Prostate gland (tissue), 2 donors: ENCODE results near the gene POU2AF1. TPM values are rescaled to one million over a fixed set of nuclear protein-coding genes. Genes with fewer than 3 reads are reported as not detected.

Source experiments
- DNase-seq: peaks from one replicate; pipeline ENCODE4 v3.0.0-alpha.2; 2019; ENCODE audit warnings: low spot score
- H3K27ac ChIP-seq, 2 donors: fragments of 200-600 bp; sonication (generic); 2 replicates each; pipeline ENCODE4 v1.5.1; 2017 to 2019
- H3K27me3 ChIP-seq: fragments of 200-600 bp; sonication (generic); replicated peaks from 2 replicates; pipeline ENCODE4 v1.5.1; 2019; ENCODE audit not compliant: insufficient read depth
- H3K36me3 ChIP-seq, 2 donors: fragments of 200-600 bp; sonication (generic); 1 replicate in 1 of 2; 2 replicates in 1 of 2; pipeline versions ENCODE4 v1.5.1 to v1.8.1; 2017 to 2019
- H3K4me1 ChIP-seq: fragments of 200-600 bp; sonication (generic); replicated peaks from 2 replicates; pipeline ENCODE4 v1.5.1; 2019
- H3K4me3 ChIP-seq, 2 donors: fragments of 200-600 bp; sonication (generic); 2 replicates each; pipeline ENCODE4 v1.5.1; 2017 to 2019
- H3K9me3 ChIP-seq: fragments of 200-600 bp; sonication (generic); 2 replicates; pipeline ENCODE4 v1.5.1; 2017
- CTCF ChIP-seq, 4 experiments: fragments of 200-600 bp in 2 of 4; fragments of 450-650 bp in 2 of 4; sonication (generic) in 2 of 4; IDR thresholded peaks; 1 replicate in 3 of 4; 2 replicates in 1 of 4; pipeline ENCODE4 v1.5.1; 2016 to 2019; ENCODE audit warnings: antibody characterized with exemption in 4 of 4, mild to moderate bottlenecking in 2 of 4, moderate library complexity in 2 of 4
- POLR2A ChIP-seq: fragments of 450-650 bp; IDR thresholded peaks from one replicate; pipeline ENCODE4 v1.6.1; 2016; ENCODE audit warnings: antibody characterized with exemption, mild to moderate bottlenecking
- POLR2AphosphoS5 ChIP-seq: sonication (generic); formaldehyde crosslinking; IDR thresholded peaks from one replicate; pipeline ENCODE4 v1.6.1; 2017; ENCODE audit warnings: antibody characterized with exemption
- WGBS: methylation state at CpG from one replicate; pipeline ENCODE4 v1.1.5; 2018; 5-methylcytosine and 5-hydroxymethylcytosine counted together
- intact Hi-C: fragments of 100-400 bp; cut with DNase I; formaldehyde crosslinking; loops from one replicate; pipeline ENCODE4 v1.14.2; 2022
- total RNA-seq, 2 donors: library from RNA; depleted of rRNA; stranded (reverse); fragments of >200 nt; gene quantifications; one replicate each; pipeline ENCODE4 v1.1.0, GENCODE V29; 2016

POU2AF1 gene
- total RNA-seq, 2 donors from 2014 or later, result 0.74 to 1.5 TPM

GRCh38 chr11:111339758-111340388, 39.2 kb downstream of the POU2AF1 start:
- no peaks in the 10 kb centered on the region for H3K36me3 ChIP-seq
- H3K9me3 ChIP-seq, result no peaks in the 10 kb centered on the region
- DNase-seq, result no peak
- H3K27ac ChIP-seq, result no peak overlapping the region
- intact Hi-C loops, result no loop called here
- peaks cover 8% of the 10 kb centered on the region for H3K4me1 ChIP-seq
- no peaks in the 10 kb centered on the region for H3K27me3 ChIP-seq
- TF ChIP-seq CTCF (IDR thresholded peaks at IDR 0.05) (no peak), POLR2AphosphoS5 (no peak), POLR2A (no peak)
- no peak overlapping the region for H3K4me3 ChIP-seq

GRCh38 chr11:111336582-111337256, 42.4 kb downstream of the POU2AF1 start:
- intact Hi-C loops, result no loop called here
- TF ChIP-seq POLR2AphosphoS5, result no peak
- TF ChIP-seq CTCF (IDR thresholded peaks at IDR 0.05), result no peak
- no peak for TF ChIP-seq POLR2A
- no peaks in the 10 kb centered on the region for H3K36me3 ChIP-seq
- DNase-seq, result no peak
- H3K27me3 ChIP-seq, result no peaks in the 10 kb centered on the region
- peaks cover 12% of the 10 kb centered on the region for H3K4me1 ChIP-seq
- WGBS, result 81% methylated on average over 2 of the region's 2 CpGs
- H3K4me3 ChIP-seq, result no peak overlapping the region
- H3K9me3 ChIP-seq, result no peaks in the 10 kb centered on the region
- no peak overlapping the region for H3K27ac ChIP-seq

GRCh38 chr11:111336062-111336461, 43.0 kb downstream of the POU2AF1 start:
- 80% methylated on average over 4 of the region's 4 CpGs for WGBS
- no peaks in the 10 kb centered on the region for H3K36me3 ChIP-seq
- peak overlapping the region in 1 of 2 donors; percentile 62 for H3K27ac ChIP-seq
- no peak for TF ChIP-seq POLR2AphosphoS5
- no peak for TF ChIP-seq POLR2A
- no peak for TF ChIP-seq CTCF (IDR thresholded peaks at IDR 0.05)
- peaks cover 12% of the 10 kb centered on the region for H3K4me1 ChIP-seq
- no peaks in the 10 kb centered on the region for H3K9me3 ChIP-seq
- no peak overlapping the region for H3K4me3 ChIP-seq
- intact Hi-C loops, result no loop called here
- no peak for DNase-seq
- no peaks in the 10 kb centered on the region for H3K27me3 ChIP-seq

- peak overlapping the region; percentile 45 to 62 for H3K27ac ChIP-seq
- peak; percentile 17 for DNase-seq
- H3K9me3 ChIP-seq, result no peaks in the 10 kb centered on the region
- no peak overlapping the region for H3K4me3 ChIP-seq
- intact Hi-C loops, result no loop called here
- H3K36me3 ChIP-seq, result no peaks in the 10 kb centered on the region
- peaks cover 12% of the 10 kb centered on the region for H3K4me1 ChIP-seq
- WGBS, result 55% methylated on average over 6 of the region's 6 CpGs
- TF ChIP-seq CTCF (IDR thresholded peaks at IDR 0.05) (no peak), POLR2AphosphoS5 (peak; percentile 21)
- no peaks in the 10 kb centered on the region for H3K27me3 ChIP-seq
These were observed 43.5 kb downstream of the POU2AF1 start for GRCh38 chr11:111335549-111335948.
